Measurements from ENCODE around the gene PHOSPHO1.
"Not testable (repeated sequence)": the region's sequence is repeated elsewhere in the genome, so short reads cannot be mapped to it uniquely, and the experiment has no call there.

GRCh38 chr17:49261540-49261939 lies 31.0 kb upstream of the PHOSPHO1 start:
- TF ChIP-seq POLR2AphosphoS5 (IDR thresholded peaks at IDR 0.05; ENCODE audit: low read depth); CTCF (IDR thresholded peaks at IDR 0.05; ENCODE audit: insufficient read depth, low read length); SPI1 (IDR thresholded peaks at IDR 0.05; ENCODE audit: borderline replicate concordance, low read depth): not testable (repeated sequence)
